GM21447 (cell line): ENCODE data around the gene PLEKHG5.
"Not testable (repeated sequence)": the region's sequence is repeated elsewhere in the genome, so short reads cannot be mapped to it uniquely, and the experiment has no call there.

Source experiments
- ATAC-seq: cut with Tn5 transposase; IDR thresholded peaks from one replicate; pipeline ENCODE4 v1.9.1; 2021; ENCODE audit not compliant: unreplicated experiment

PLEKHG5 gene

GRCh38 chr1:6447818-6448748 lies 43.4 kb downstream of the PLEKHG5 start:
- no peak for ATAC-seq

GRCh38 chr1:6447016-6447817 lies 44.2 kb downstream of the PLEKHG5 start:
- ATAC-seq: no peak

- ATAC-seq: no peak
These were observed 44.8 kb downstream of the PLEKHG5 start for GRCh38 chr1:6446665-6447015.

GRCh38 chr1:6445929-6446328 lies 45.5 kb downstream of the PLEKHG5 start:
- not testable (repeated sequence) for ATAC-seq

GRCh38 chr1:6445062-6445763 lies 46.3 kb downstream of the PLEKHG5 start:
- no peak for ATAC-seq

GRCh38 chr1:6444377-6444776 lies 47.1 kb downstream of the PLEKHG5 start:
- no peak for ATAC-seq

- no peak for ATAC-seq
These were observed 47.9 kb downstream of the PLEKHG5 start for GRCh38 chr1:6443339-6444115.

- ATAC-seq: no peak
These were observed 49.9 kb downstream of the PLEKHG5 start for GRCh38 chr1:6441586-6441985.

GRCh38 chr1:6440198-6441126 lies 51.0 kb downstream of the PLEKHG5 start:
- ATAC-seq: no peak

GRCh38 chr1:6438047-6438525 lies 53.4 kb downstream of the PLEKHG5 start:
- no peak for ATAC-seq

- ATAC-seq: not testable (repeated sequence)
These were observed 54.3 kb downstream of the PLEKHG5 start for GRCh38 chr1:6437012-6437700.

- not testable (repeated sequence) for ATAC-seq
These were observed 55.2 kb downstream of the PLEKHG5 start for GRCh38 chr1:6436277-6436676.

GRCh38 chr1:6435547-6435946 lies 55.9 kb downstream of the PLEKHG5 start:
- no peak for ATAC-seq

- ATAC-seq: no peak
These were observed 56.3 kb downstream of the PLEKHG5 start for GRCh38 chr1:6435129-6435528.

- no peak for ATAC-seq
These were observed 57.3 kb downstream of the PLEKHG5 start for GRCh38 chr1:6434186-6434585.

- not testable (repeated sequence) for ATAC-seq
These were observed 59.6 kb downstream of the PLEKHG5 start for GRCh38 chr1:6431645-6432579.

GRCh38 chr1:6429660-6430411 lies 61.6 kb downstream of the PLEKHG5 start:
- ATAC-seq: not testable (repeated sequence)
